HG03342 (cell line): ENCODE data around the gene NFATC2.

Experiments
- ATAC-seq: cut with Tn5 transposase; IDR thresholded peaks from one replicate; pipeline ENCODE4 v1.9.1; 2021; ENCODE audit warnings: mild to moderate bottlenecking, moderate library complexity; ENCODE audit not compliant: unreplicated experiment

Gene NFATC2

DNA sequence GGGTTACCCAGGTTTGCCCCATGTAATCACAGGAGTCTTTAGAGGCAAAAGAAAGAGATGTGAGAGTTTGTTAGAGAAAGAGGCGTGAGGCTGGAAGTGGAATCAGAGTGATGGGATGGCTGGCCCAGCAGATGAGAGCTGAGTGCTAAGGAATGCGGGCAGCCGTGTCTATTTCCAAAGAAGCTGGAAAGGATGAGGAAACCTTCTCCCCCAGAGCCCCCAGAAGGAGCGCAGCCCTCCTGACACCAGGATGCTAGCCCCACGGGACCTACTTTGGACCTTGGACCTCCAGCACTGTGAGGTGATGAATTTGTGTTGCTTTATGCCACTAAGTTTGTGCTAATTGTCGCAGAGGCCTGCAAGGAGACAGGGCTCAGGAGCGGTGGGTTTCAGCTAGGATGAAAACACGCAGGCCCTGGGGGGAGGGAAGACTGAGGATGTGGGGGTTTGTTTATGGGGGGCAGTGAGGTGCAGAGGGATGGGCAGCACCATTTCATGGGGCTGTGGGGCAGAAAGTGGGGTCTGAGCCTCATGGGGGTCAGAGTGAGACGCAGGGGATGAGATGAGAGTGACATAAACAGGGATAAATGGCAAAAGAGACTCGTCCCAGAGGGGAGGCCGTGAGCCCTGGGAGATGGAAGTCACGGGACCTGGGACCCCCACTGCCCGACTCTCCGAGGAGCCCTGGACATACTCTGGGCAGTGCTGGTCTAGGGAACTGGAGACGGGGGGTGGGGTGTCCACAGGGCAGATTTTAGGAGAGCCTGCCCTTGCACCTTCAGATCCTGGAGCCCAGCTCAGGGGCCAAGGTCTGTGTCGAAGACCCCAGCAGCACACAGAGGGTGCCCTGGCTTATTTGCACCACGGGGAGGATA is 160.2 kb downstream of the NFATC2 start:
- no peak for ATAC-seq

DNA sequence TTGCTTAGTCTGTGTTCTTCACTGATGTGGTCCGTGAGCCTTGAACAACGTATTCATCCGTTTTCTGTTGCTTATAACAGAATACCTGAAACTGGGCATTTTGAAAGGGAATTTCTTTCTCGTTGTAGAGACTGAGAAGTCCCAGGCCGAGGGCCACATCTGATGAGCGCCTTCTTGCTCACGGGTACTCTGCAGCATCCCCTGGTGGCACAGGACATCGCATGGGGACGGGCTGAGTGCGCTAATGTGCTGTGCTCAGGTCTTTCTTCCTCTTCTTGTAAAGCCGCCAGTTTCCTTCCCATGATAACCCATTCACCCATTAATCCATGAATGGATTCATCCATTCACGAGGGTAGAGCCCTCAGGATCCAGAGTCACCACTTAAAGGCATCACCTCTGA is 161.0 kb downstream of the NFATC2 start:
- ATAC-seq: no peak

DNA sequence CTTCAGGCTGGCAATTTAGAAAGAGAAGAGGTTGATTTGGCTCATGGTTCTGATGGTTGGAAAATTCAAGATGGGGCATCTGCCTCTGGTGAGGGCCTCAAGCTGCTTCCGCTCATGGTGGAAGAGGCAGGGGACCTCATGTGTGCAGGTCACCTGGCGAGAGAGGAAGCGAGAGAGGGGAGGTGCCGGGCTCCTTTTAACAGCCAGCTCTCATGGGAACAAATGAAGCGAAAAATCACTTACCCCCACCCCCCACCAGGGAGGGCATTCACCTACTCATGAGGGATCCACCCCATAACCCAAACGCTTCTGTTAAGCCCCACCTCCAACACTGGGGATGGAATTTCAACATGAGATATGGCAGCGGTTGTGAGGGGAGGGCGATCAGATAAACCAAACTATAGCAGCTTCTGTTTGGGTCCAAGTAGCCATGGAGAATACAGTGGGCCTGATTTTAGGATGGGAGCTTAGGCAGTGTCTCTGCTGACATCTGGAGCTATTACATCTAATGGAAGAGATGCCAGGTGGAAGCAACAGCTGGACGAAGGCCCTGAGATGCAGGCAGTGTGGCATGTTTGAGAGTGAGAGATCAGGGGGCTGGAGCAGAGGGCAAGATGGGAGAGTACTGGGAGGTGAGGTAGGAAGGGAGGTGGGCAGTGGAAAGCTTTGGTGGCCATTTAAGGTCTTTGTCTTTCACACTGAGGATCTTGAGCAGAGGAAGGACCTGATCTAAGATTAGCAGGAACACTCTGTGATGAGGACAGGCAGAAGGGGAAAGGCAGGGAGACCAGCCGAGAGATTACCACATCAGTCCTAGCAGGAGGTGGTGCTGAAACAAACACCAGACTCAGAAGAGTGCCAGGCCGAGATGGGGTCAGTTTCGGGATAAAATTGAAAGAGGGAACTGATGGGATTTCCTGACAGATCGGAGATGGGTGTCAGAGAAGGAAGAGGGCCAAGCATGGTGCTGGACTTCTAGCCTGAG is 161.8 kb downstream of the NFATC2 start:
- ATAC-seq: no peak

DNA sequence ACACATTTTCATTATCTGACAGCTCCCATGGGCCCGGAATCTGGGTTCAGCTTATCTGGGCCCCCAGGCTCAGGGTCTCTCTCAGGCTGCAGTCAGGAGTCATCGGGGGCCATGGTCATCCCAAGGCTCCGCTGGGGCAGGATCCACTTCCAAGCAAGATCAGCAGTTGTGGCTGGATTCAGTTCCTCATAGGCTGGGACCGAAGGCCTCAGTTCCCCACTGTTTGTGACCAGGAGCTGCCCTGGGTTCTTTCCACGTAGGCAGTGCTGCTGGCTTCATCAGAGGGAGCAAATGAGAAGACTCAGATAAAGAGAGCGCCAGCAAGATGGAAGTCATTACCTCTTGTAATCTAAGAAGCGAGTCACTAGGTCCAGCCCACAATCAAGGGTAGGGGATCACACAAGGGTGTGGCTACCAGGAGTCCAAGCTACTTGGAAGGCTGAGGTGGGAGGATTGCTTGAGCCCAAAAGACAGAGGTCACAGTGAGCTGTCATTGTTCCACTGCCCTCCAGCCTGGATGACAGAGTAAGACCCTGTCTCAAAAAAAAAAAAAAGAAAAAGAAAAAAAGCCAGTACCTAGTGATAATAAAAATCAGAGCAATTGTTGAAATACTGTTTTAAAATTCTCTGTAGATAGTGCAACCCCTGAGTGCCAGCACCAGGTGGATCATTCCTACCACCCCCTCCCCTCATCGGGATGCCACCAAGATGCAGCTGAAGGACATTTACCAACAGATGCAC is 162.7 kb downstream of the NFATC2 start:
- no peak for ATAC-seq

DNA sequence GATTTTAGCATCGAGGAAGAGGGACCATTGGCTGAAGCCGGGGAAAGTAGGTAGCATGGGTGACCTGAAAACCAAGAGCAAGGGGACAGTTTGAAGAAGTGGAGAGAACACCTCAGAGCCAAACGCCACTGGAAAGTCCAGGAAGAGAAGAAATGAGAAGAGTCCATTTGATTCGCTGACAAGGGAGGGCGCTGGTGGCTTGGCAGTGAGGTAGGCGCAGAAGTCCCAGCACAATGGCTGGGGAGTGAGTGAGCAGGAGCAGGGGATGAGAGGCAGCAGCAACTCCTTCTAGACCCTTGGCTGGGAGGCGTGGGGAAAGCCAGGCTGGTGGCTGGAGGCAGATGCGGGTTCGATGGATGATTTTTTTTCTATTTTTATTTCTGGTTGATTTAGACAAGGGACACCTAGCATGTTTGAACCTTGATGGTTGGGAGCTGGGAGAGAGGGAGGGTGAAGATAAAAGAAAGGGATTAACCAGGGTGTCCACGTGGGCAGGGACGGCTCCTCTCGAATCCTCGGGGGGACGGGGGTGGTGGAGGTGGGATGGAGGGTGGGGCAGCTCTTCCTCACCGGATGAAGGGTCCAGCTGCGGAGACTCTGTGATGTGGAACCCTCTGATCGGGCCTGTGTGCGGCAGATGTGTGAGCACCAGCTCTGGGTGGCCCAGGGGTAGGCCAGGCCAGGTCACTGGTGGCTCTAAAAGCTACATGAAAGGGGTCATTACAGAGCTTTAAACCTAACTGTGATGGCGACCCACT is 164.2 kb downstream of the NFATC2 start:
- ATAC-seq: no peak

DNA sequence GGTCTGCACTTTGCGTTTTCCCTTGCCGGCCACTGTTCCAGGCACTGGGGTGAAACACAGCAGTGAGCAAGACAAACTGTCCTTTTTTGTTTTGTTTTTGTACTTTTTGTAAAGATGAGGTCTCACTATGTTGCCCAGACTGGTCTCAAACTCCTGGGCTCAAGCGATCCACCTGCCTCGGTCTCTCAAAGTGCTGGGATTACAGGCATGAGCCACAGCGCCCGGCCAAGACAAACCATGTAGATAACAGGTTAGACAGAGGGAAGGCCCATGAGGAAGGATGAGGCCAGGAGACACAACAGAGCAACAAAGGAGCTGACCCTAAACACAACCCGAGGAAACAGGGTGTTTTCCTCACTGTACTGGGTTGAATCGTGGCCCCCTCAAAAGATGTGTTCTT is 165.4 kb downstream of the NFATC2 start:
- ATAC-seq: no peak

DNA sequence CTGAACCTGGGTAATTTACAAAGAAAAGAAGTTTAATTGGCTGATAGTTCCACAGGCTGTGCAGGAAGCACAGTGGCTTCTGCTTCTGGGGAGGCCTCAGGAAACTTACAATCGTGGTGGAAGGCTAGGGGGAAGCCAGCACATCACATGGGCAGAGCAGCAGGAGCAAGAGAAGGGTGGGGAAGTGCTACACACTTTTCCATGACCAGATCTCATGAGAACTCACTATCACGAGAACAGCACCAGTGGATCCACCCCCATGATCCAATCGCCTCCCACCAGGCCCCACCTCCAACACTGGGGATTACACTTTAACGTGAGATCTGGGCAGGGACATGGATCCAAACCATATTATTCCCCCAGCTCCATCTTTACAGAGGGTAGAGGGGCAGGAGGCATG is 166.4 kb downstream of the NFATC2 start:
- ATAC-seq: no peak

DNA sequence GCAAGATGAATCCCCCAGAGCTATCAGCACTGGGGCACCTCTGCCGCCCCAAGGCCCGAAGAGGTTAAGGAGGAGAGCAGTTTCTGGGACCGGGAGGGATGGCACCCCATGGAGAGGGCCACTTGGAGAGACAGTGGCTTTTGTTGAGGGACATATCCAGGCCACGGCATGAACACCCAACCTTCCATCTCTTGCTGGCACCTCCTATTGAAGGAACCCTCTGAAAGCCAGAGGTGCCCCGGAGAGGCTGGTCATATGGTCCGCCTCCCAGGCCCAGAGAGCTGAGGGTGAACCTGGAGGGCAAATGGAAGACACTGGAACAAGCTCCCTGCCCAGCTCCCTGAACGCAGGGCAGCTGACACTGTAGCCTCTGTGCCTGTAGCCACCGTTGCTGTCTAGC is 167.0 kb downstream of the NFATC2 start:
- ATAC-seq: no peak

DNA sequence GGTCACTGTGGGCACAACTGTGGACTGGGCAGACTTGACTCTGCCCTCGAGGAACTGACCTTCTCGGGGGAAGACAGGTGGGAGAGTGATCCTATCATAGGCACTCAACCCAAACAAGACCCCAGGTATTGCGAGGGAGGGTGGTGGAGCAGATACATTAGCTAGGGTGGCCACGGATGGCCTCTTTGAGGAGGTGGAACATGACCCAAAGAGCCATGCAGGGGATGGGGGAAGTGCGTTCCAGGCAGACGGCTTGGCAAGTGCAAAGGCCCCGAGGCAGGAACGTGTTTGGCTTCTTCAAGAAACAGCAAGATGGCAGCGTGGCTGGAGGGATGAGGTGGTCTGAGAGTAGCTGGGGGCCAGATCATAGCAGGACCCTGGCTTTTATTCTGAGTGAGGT is 167.6 kb downstream of the NFATC2 start:
- ATAC-seq: no peak

DNA sequence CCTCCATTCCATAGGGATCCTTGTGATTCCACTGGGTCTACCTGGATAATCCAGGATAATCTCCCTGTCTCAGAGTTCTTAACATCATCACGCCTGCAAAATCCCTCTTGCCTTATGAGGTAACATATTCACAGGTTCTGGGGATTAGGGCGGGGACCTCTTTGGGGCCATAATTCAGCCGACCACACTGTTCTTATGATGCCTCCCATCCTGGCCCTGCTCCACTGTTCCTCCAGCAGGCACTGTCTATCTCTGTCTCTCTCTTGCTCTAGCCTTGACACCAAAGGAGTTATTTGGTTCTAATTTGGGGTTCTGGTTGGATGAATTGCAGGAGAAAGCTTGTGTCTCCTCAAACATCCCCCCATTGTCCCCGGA is 168.1 kb downstream of the NFATC2 start:
- no peak for ATAC-seq

DNA sequence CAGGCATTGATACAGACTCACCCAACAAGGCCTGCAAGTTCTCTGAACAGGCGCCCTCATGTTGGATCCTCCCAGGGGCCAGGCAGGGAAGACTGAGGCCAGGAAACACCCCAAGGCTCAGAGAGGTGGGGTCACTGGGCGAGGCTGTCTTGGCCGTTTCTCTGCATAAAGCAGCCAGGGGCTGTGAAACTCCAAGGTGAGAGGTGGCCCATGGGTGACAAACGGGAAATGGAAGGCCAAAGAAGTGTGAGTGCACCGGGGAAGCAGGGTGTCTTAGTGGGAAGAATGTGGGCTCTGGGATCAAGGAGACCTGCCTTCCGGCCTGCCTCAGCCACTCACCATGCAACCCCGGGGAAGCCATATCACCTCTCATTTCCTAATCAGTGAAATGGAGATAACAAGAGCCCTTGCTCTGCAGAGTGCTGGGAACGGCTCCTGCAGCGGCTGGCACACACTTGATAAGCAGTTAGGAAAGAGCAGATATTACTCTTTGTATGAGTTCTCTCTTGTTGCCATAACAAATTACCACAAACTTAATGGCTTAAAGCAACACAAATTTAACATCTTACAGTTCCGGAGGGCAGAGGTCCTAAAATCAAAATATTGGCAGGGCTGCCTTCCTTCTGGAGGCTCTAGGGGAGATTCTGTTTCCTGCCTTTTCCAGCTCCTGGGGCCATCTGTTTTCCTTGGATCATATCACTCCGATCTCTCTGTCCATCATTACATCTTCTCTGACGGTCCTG is 168.6 kb downstream of the NFATC2 start:
- no peak for ATAC-seq

DNA sequence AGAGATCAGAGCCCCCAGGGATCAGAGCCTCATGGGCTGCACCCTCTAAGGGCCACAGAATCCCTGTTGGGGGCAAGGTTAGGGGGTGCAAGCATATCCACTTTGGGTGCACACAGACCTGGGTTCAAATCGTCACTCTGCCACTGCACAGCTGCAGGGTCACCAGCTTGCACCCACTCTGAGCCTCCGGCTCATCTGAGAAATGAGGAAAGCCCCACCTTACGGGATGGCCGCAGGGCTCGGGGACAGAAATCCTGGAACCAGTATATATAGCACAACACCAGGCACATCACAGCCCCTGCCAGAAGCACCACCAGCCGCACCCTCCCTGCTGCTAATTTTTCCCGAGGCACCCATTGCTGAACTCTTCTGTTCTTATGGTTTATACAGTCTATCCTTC is 169.6 kb downstream of the NFATC2 start:
- no peak for ATAC-seq

DNA sequence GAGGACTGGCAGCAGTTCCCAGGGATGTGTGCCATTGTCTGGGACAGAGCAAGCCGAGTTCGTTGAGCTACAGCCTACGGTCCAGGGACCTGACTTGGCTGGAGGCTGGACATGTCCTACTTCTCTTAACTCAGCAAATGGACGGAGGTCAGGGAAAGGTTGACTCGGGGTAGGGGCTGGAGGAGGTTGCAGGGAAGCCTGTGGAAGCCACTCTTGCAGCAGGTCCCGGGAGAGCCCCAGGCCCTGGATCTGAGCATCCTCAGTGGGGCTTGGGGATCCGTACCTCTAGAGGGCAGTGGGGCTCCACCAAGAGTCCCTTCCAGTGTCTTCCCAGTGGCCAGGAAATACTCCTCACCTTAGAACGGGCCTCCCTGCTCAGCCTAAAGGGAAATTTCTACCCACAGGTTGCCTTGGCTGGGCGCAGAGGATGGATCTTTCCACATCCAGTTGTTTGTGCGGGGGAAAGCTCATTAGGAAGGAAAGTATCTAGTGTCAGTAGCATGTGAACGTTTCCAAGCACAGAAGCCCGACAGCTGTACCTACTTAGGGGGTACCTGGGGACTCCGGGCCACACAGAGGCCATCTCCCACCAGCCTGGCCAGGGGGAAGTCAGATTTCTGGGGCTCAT is 170.2 kb downstream of the NFATC2 start:
- peak; percentile 59 for ATAC-seq

DNA sequence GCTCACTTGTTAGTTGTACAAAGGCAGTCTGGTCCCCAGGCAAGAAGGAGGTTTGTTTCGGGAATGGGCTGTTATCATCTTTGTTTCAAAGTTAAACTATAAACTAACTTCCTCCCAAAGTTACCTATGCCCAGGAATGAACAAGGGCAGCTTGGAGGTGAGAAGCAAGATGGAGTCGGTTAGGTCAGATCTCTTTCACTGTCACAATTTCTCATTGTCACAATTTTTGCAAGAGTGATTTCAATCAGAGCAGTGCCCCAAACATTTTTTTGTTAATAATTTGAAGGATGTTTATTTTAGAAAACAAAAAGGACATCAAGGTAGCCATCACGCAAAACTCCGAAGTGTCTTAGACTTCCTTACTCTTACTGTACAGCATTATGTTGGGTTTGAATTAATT is 170.8 kb downstream of the NFATC2 start:
- ATAC-seq: no peak

DNA sequence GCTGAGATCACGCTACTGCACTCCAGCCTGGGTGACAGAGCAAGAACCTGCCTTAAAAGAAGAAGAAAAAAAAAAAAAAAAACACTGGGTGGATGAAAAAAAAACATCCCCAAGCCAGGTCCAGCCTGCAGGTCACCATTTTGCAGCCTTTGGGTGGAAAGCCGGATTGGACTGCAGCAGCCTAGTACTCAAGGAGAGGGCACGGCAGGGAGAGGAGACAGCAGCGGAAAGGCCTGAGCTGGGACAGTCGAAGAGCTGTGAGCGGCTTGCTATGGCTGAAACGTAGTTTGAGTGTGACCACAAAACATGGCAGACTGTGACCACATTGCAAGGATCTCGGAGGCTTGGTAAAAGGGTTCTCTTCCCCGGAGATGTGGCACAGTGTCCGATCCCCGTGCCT is 173.0 kb downstream of the NFATC2 start:
- no peak for ATAC-seq

DNA sequence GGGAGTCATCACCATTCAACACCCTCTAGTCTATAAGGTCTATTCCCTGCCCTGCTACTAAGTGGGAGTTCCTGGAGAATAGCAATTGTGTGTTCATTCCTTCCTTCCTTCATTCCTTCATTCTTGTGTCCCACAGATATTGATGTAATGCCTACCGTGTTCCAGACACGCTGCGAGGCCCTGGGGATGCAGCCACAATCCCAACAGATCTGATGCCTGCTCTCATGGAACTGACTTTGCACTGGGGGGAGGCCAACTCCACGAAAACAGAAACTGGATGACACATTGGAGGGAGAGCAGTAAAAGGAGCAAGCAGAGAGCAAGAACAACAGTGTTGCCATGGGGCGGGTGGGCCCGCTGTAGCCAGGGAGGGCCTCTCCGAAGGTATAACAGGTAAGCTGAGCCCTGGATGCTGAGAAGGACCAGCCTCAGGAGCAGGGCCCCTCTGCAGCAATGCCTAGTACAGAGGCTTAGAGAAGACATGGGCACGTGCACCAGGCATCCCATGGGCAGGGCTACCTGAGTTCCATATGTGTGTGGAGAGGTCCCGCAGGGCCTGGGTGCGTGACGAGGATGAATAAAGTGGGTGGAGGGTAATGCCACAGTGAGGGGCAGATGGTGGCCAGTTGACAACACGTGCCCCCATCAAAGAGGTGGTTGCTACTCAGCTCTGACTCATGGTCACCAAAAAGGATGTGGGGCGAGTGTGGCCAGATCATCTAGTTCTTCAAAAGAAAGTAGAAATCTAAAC is 173.9 kb downstream of the NFATC2 start:
- ATAC-seq: no peak

DNA sequence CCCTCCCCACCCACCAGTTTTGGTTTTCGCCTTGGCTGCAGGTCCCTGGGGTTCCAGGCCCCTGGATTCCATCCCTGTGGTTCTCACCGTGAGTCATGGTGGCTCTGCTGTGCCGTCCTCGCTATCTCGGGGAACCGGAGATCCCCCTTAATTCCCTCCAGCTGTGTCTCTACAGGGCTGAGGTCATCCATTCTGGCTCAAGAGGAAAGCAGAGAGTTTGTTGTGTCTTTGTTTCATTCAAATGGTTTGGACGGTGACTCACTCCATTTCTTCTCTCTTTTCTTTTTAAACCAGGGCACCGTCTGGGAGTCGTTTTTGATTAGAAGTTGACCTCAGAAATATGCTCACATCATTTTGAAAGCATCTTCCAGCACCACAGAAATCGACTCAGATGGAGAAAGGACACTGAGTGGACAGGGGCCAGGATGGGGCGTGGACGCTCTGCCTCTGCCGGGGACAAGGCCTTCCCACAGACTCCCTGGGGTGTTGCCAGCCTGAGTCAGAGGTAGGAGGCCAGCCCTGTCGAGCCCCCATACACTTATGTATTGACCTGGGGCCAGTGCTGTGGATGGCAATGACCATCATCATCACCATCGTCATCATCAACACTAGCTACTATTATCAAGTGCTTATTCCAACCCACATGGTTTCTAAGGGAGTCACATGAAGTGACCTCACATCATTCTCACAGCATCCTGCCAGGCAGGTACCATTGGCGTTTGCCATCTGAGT is 176.2 kb downstream of the NFATC2 start:
- ATAC-seq: no peak

DNA sequence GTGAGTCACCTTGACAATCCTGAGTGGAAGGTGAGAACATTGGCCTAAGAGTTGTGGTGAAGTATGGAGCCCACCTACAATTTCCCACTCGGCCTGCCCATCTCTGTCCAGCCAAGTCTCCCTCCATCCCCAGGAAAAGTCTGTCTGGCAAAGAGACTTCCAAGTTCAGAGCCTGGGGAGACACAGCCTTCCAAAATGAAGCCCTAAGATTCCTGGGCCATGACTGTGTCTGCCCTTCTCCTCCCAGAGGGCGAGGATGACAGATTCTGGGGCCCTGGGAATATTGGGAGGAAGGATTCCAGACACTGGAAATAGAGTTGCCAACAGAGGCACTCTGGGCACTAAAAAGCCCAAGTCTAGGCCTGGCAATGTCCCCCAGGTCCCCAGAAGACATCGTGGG is 176.8 kb downstream of the NFATC2 start:
- no peak for ATAC-seq
